Measurements from ENCODE around the gene TACC2. TPM values are rescaled to one million over a fixed set of nuclear protein-coding genes. Genes with fewer than 3 reads are reported as not detected.
"Not testable (repeated sequence)": the region's sequence is repeated elsewhere in the genome, so short reads cannot be mapped to it uniquely, and the experiment has no call there.

Gene TACC2
- total and polyA plus RNA-seq, 8 donors: 29.0 to 102 (median 52.9) TPM

GRCh38 chr10:121965996-121966395 lies 23.0 kb upstream of the TACC2 start:
- Histone ChIP-seq H3K27me3 (no peaks in the 10 kb centered on the region), H3K9me3 (no peaks in the 10 kb centered on the region), H3K27ac (no peak overlapping the region), H3K4me3 (no peak overlapping the region), H3K36me3 (peaks cover 29 to 98% (median 96%) of the 10 kb centered on the region in 4 donors), H3K4me1 (no peaks in the 10 kb centered on the region)
- 81 to 92% (median 91%) methylated on average over 3 of the region's 3 CpGs for WGBS, 5 donors
- intact Hi-C loops (cut with DNase I; ENCODE audit: low total_unique reads): no loop called here
- no peak for DNase-seq
- TF ChIP-seq EP300 (IDR thresholded peaks at IDR 0.05) (no peak), POLR2A (IDR thresholded peaks at IDR 0.05) (no peak), CTCF (IDR thresholded peaks at IDR 0.05) (no peak), POLR2AphosphoS5 (IDR thresholded peaks at IDR 0.05) (no peak)

- WGBS, 5 donors: 69 to 89% (median 80%) methylated on average over 8 of the region's 8 CpGs
- Histone ChIP-seq H3K4me1 (peaks cover 9 to 28% (median 16%) of the 10 kb centered on the region in 4 donors), H3K36me3 (peaks cover 29 to 81% (median 76%) of the 10 kb centered on the region in 4 donors)
- intact Hi-C loops (cut with DNase I; ENCODE audit: low total_unique reads); H3K9me3 ChIP-seq; H3K4me3 ChIP-seq; H3K27me3 ChIP-seq; H3K27ac ChIP-seq: not testable (repeated sequence)
- peak in 1 of 2 donors; percentile 59 for DNase-seq
Observed at GRCh38 chr10:121969086-121969485, 19.9 kb upstream of the TACC2 start.

DNA sequence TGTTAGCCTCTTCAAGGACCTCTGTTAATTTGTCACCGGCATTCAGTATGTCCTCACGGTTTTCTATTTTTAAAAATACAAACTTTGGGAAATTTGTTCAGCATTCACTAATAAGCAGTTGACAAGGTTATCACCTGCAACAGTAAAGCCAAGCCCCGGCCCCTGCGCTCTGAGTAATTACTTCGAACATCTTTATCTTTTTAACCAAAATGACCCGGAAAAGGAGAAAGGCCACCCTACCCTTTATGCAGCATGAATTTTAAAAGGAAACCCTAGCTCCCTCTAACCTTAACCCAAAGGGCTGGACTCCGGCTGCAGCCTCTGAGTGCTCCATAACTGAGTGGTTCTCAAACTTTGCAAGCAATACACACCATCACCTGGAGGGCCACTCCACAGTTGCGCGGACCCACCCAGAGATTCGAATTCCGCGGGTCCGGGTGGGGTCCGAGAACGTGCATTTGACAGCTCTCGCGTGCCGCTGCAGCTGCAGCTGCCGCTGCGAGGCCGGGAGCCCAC lies 14.9 kb upstream of the TACC2 start:
- H3K27ac ChIP-seq: peak overlapping the region; percentile 95 to 100 (median 99)
- H3K4me1 ChIP-seq: peaks cover 14 to 39% (median 28%) of the 10 kb centered on the region in 4 donors
- no peak for DNase-seq
- no peak for TF ChIP-seq POLR2A (IDR thresholded peaks at IDR 0.05)
- TF ChIP-seq POLR2AphosphoS5 (IDR thresholded peaks at IDR 0.05): no peak
- TF ChIP-seq CTCF (IDR thresholded peaks at IDR 0.05): no peak
- TF ChIP-seq EP300 (IDR thresholded peaks at IDR 0.05): no peak
- H3K36me3 ChIP-seq: peaks cover 6 to 31% (median 26%) of the 10 kb centered on the region in 4 donors
- H3K4me3 ChIP-seq: peak overlapping the region; percentile 73 to 91 (median 85)
- intact Hi-C loops (cut with DNase I; ENCODE audit: low total_unique reads): loop anchor here (10.0 kb wide), 2 partner anchors 49 to 81 kb away; partner anchors contain the start of gene ATE1
- no peaks in the 10 kb centered on the region for H3K9me3 ChIP-seq
- 5 to 10% (median 7%) methylated on average over 15 to 21 of the region's 21 CpGs for WGBS, 5 donors
- no peaks in the 10 kb centered on the region for H3K27me3 ChIP-seq

DNA sequence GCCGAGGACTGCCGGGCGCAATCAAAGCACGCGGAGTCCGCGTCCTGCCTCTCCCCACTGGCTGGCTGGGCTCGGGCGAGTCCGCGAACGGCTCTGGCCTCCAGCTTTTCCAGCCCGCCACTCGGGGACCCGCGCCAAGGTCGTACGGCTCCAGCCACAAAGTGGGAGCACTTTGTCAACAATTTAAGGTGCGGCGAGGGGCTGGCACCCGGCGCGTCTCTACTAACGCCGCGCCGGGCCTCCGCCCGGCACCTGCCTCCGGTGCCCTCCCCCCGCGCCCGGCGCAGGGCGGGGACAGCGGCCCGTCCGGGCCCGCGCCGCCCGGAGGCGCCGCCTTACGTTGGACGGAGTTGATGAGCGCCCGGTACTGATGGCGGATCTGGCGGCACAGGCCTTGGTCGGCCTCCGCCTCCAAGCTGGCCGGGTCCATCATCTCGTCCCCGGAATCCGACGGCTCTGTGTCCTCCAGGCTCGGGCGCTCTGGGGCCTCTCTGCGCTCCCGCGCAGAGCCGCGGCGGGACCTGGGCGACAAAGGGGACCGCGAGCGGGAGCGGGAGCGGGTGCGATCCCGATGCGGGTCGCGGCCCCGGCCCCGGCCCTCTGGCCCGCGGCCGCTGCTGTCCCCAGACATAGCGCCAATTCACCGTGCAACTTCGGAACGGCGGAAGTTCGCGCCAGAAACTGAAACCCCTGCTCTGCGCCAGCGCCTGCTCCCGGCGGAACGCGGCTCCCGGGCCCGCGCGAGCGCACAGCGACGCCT lies 14.2 kb upstream of the TACC2 start, which contains the start of gene NSMCE4A:
TSS of gene NSMCE4A (minus strand) at position 683 of the 760 bp plus-strand sequence. CDS start at position 631, 52 bp downstream.
- peak; percentile 83 to 93 for DNase-seq
- Histone ChIP-seq H3K4me3 (peak within 1 kb of the TSS; percentile 73 to 91 (median 85)), H3K9me3 (no peaks in the 10 kb centered on the region), H3K27ac (peak within 1 kb of the TSS; percentile 95 to 100 (median 99)), H3K4me1 (peaks cover 14 to 39% (median 28%) of the 10 kb centered on the region in 4 donors), H3K36me3 (peaks cover 6 to 26% (median 19%) of the 10 kb centered on the region in 4 donors), H3K27me3 (no peaks in the 10 kb centered on the region)
- TF ChIP-seq EP300 (IDR thresholded peaks at IDR 0.05) (no peak), POLR2AphosphoS5 (IDR thresholded peaks at IDR 0.05) (peak in 2 of 3 donors; percentile 57 to 61), POLR2A (IDR thresholded peaks at IDR 0.05) (peak in 1 of 4 donors; percentile 21), CTCF (IDR thresholded peaks at IDR 0.05) (peak in 3 of 7 experiments; percentile 15 to 74 (median 22))
- intact Hi-C loops (cut with DNase I; ENCODE audit: low total_unique reads): loop anchor here (10.0 kb wide), 2 partner anchors 50 to 80 kb away; partner anchors contain the start of gene ATE1
- WGBS, 5 donors: 0 to 2% (median 0%) methylated on average over 11 to 101 of the region's 101 CpGs
